Kidney epithelial cell (primary cell): ENCODE measurements around the gene B4GALT3. TPM values are rescaled to one million over a fixed set of nuclear protein-coding genes. Genes with fewer than 3 reads are reported as not detected.

ENCODE experiments used
- DNase-seq: peaks from one replicate; pipeline ENCODE4 v3.0.0-alpha.2; 2010; ENCODE audit warnings: low read depth
- H3K27me3 ChIP-seq: 2 replicates; pipeline ENCODE4 v1.6.0; 2011; ENCODE audit warnings: low read length; ENCODE audit not compliant: control insufficient read depth, insufficient read depth
- H3K36me3 ChIP-seq: 2 replicates; pipeline ENCODE4 v1.5.1; 2011; ENCODE audit warnings: low read length; ENCODE audit not compliant: control insufficient read depth, insufficient read depth
- H3K4me3 ChIP-seq: 2 replicates; pipeline ENCODE4 v1.5.1; 2011; ENCODE audit warnings: low read depth, mild to moderate bottlenecking, control low read depth, low read length
- total RNA-seq: library from RNA; depleted of rRNA; stranded (reverse); fragments of >200 nt; gene quantifications from 2 replicates; pipeline ENCODE4 v1.2.3, GENCODE V29; 2015
- TF ChIP-seq, protein P1 (sequence below): IDR thresholded peaks from 2 replicates; pipeline ENCODE4 v1.5.1; 2011; ENCODE audit warnings: mild to moderate bottlenecking, moderate library complexity, low read length, control low read depth, inconsistent platforms; ENCODE audit not compliant: insufficient read depth, poor library complexity, severe bottlenecking

B4GALT3 gene
- total RNA-seq, 1 donor from 2014 or later: 45.7 TPM

DNA sequence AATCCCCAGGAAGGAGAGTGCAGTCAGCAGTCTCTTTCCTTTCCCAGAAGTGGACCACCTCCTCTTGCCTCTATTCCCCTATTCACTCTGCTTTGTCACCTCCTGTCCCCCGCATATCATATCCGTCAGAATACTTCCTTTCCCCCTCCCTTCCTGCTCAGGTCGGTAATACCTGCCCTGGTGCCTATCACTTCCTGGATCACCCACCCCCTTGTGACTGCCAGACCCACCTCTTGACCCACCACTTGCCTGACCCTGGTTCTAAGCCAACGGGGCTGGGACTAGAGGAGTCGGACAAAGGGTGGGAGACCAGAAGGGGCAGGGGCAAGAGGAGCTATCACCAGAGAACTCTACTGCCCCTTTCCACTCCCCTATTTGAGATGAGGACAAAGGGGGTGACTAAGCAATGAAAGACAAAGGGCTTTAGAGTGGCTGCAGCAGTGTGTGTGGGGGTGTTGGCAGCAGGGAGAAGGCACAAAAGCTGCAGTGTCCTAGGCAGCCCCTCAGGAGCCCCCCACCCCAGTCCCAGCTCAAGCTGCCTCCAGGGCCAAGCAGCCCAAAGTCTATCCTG, 23.2 kb upstream of the B4GALT3 start:
- no peak for DNase-seq
- Histone ChIP-seq H3K27me3 (peaks cover 3% of the 10 kb centered on the region), H3K4me3 (no peak overlapping the region), H3K36me3 (no peaks in the 10 kb centered on the region)
- TF ChIP-seq, protein P1, sequence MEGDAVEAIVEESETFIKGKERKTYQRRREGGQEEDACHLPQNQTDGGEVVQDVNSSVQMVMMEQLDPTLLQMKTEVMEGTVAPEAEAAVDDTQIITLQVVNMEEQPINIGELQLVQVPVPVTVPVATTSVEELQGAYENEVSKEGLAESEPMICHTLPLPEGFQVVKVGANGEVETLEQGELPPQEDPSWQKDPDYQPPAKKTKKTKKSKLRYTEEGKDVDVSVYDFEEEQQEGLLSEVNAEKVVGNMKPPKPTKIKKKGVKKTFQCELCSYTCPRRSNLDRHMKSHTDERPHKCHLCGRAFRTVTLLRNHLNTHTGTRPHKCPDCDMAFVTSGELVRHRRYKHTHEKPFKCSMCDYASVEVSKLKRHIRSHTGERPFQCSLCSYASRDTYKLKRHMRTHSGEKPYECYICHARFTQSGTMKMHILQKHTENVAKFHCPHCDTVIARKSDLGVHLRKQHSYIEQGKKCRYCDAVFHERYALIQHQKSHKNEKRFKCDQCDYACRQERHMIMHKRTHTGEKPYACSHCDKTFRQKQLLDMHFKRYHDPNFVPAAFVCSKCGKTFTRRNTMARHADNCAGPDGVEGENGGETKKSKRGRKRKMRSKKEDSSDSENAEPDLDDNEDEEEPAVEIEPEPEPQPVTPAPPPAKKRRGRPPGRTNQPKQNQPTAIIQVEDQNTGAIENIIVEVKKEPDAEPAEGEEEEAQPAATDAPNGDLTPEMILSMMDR: no peak

- no peak overlapping the region for H3K4me3 ChIP-seq
- no peak for DNase-seq
- TF ChIP-seq, protein P1: no peak
- H3K36me3 ChIP-seq: no peaks in the 10 kb centered on the region
- H3K27me3 ChIP-seq: peaks cover 3% of the 10 kb centered on the region
These were observed 22.3 kb upstream of the B4GALT3 start for GRCh38 chr1:161199506-161200139.

- Histone ChIP-seq H3K4me3 (no peak within 1 kb of the TSS), H3K27me3 (peaks cover 3% of the 10 kb centered on the region), H3K36me3 (no peaks in the 10 kb centered on the region)
- DNase-seq: no peak
- TF ChIP-seq, protein P1: no peak
These were observed 21.7 kb upstream of the B4GALT3 start, which contains the start of gene ADAMTS4 for GRCh38 chr1:161198897-161199431. ADAMTS4 (minus strand) TSS chr1:161199054; CDS start chr1:161198627, 427 bp downstream.

DNA sequence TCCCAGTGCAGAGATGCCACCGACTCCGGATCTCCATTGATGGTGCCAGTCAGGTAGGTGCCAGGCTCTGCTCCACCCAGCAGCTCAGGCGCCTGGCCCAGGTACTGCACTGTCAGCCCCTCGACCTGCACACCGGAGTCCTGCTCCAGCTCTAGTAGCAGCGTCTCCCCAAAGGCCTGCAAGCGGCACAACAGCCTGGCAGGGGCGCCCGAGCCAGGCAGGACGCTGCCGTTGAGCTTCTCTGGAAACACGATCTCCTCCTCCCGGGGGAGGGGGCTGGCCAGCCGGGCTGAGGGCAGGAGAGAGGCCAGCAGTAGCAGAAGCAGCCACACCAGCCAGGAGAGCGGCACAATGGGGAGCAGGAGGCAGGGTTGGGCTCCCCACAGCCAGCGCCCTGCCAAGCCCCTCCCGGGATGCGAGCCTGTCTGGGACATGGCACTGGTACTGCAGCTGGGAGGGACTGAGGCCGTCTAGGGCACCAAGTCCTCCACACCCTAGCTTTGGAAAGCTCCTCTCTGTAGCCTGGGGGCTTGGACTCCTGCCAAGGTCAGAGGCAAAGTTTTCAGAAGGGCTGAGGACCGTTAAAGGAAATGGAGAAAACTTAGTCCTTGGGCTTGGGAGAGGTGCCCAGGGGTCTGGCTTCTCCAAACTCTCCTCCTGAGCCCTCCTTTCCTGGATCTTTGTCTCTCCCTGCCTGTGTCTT, 21.0 kb upstream of the B4GALT3 start:
- DNase-seq: no peak
- Histone ChIP-seq H3K4me3 (no peak overlapping the region), H3K27me3 (peaks cover 3% of the 10 kb centered on the region), H3K36me3 (no peaks in the 10 kb centered on the region)
- TF ChIP-seq, protein P1: no peak

GRCh38 chr1:161197560-161198193, 20.4 kb upstream of the B4GALT3 start:
- Histone ChIP-seq H3K36me3 (no peaks in the 10 kb centered on the region), H3K27me3 (peaks cover 3% of the 10 kb centered on the region), H3K4me3 (no peak overlapping the region)
- TF ChIP-seq, protein P1: no peak
- DNase-seq: no peak
